Right forelimb (tissue), 1 donor: ENCODE data around the gene KCNQ5.
"Not testable (repeated sequence)": the region's sequence is repeated elsewhere in the genome, so short reads cannot be mapped to it uniquely, and the experiment has no call there.

Experiments used
- DNase-seq: peaks from one replicate; pipeline ENCODE4 v3.0.0-alpha.2; 2018

Gene KCNQ5

GRCh38 chr6:73145690-73146089 is 523.8 kb downstream of the KCNQ5 start:
- no peak for DNase-seq

GRCh38 chr6:73151732-73152131 is 529.9 kb downstream of the KCNQ5 start:
- DNase-seq, result no peak

DNA sequence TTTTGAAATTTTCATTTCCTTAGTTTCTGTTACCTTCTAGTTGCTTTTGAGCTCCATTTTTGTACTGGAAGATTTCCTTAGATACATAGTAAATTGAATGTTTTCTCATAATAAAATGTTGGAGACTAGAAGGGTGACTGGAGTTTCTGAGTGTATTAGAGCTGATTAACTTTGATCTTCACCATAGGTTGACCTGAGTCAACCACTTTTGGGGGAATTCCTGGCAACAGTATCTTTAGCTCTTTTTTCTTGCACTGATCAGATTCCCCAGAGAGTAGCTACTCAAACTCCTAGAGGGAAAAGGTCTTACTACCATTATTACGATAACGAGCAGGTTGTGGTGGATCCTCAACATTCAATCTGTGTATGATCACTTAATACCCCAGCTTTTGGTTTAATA is 530.7 kb downstream of the KCNQ5 start:
- DNase-seq, result no peak

DNA sequence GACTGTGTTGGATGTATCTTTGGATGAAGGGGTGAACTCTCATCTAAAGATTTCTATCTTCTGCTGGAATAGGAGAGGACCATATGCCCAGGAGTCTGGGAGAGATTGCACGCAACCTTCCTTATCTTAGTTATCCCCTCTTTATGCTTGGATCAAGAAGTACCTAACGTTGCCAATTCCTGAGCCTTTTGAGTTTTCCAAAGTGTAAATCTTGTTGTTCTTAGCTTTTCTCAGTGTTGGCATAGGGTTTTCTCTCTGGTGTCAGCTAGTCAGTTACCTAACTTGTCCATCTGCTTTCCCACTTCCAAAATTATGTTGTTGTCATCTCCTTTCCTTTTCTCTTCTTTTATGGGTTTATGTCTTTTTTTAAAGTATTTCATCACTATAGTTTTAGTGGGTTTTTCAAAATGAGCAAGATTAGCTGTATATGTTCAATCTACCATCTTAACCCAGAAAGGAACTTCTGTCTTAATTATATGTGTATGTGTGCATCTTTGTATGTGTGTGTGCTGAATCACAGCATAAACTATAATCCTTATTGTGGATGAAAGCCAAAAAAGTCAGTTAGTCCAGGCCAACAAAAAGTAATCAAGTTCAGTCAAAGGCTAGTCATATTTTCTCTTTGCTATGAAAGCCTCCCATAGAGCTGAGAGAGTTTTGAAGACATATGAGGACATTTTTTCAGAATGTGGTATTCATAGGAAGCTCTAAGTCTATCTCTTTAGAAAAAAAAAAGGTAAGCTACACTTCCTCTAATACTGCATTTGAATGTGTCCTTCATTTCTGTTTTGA is 531.3 kb downstream of the KCNQ5 start:
- DNase-seq, result no peak

GRCh38 chr6:73156793-73157767 is 535.2 kb downstream of the KCNQ5 start:
- DNase-seq, result no peak

DNA sequence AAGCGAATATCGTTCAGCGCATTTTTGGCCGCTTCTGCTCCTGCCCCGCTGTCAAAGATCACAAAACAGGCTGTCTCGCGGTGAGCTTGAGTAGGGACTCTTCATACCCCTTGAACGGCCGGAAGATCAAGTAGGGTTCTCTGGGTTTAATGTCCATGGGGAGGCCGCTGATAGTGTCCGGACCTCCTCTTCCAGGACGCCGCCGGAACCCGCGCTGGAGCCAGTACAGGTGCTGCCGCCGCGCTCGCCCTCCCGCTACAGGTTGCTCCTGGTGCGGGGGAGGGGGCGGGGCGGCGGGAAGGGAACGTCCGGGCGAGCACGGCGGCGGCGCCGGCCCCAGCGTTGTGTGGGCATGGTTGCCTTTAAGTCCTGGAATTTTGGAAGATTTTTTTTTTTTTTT is 536.0 kb downstream of the KCNQ5 start:
- no peak for DNase-seq

DNA sequence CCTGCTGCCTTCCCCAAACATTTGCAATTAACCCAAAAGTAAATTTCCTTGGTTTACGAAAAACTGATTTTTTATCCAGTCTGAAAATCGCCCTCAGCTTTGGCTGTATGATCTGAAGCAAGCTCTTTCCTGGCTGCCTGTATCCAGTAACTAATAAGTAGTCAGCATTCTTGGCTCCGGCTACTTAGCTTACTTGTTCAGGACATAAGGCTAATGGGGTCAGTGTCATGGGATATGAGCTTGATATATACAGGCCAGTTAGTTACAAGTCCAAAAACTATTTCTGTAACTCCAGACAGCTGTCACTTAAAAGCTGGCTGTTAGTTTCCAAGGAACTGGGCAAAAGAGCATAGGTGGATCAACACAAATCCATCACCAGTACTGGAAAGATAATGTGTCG is 547.2 kb downstream of the KCNQ5 start:
- DNase-seq, result no peak

GRCh38 chr6:73169633-73170032 is 547.8 kb downstream of the KCNQ5 start:
- no peak for DNase-seq

DNA sequence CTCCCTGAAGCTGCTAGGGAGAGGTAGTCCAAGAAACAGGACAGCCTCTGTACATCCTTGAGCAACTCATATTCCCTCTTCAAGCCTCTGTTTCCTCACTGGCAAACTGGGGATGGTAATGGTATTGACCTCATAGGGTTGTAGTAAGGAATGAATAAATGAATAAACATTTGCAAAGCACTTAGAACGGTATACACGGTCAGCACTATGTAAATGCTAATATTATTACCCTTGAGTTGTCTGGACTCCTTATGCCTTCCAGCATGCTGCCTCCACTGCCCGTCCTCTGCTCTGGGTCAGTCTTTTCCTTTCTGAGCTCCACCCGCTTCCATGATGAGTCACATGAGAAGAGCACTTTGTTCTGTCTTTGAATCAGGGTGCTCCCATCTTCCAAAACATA is 552.8 kb downstream of the KCNQ5 start:
- no peak for DNase-seq

DNA sequence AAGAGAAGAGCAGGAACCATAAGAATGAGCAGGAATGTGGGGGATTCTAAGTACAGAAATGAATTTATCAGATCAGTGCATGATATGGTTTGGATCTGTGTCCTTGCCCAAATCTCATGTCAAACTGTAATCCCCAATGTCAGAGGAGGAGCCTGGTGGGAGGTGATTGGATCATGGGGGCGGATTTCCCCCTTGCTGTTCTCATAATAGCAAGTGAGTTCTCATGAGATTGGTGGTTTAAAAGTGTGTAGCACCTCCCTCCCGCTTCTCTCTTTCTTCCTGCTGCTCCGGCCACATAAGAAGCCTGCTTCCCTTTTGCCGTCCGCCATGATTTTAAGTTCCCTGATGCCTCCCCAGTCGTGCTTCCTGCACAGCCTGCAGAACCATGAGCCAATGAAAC is 554.2 kb downstream of the KCNQ5 start:
- DNase-seq, result no peak

- DNase-seq, result no peak
Measured at GRCh38 chr6:73177221-73177944, 555.5 kb downstream of the KCNQ5 start.

DNA sequence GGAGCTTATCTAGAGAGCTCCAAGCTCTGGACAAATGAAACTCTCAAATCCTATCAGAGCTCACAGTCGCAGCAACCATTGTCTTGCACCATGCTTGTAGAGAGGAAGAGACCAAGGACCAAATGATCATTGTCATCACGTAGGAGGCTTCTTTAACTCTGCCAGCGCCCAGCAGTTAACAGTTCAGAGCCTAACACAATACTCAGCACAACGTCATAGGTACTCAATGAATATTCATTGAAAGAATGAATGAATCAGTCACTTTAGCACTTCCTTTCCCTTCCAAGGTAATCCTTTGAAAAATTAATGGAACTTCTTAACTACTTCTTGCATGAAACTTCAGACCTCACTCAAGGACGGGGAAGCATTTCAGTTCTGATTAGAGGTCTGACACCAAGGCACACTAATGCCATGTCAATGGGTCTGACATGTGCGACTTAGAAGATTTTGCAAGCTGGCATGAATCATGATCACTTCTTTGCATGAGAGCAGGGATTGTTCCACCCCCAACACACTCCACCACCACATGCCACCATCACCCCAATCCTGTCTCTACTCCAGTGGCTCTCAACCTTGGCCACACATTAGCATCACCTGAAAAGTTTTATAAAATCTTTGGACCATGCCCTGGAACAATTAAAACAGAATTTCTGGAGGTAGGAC is 558.3 kb downstream of the KCNQ5 start:
- DNase-seq, result no peak

DNA sequence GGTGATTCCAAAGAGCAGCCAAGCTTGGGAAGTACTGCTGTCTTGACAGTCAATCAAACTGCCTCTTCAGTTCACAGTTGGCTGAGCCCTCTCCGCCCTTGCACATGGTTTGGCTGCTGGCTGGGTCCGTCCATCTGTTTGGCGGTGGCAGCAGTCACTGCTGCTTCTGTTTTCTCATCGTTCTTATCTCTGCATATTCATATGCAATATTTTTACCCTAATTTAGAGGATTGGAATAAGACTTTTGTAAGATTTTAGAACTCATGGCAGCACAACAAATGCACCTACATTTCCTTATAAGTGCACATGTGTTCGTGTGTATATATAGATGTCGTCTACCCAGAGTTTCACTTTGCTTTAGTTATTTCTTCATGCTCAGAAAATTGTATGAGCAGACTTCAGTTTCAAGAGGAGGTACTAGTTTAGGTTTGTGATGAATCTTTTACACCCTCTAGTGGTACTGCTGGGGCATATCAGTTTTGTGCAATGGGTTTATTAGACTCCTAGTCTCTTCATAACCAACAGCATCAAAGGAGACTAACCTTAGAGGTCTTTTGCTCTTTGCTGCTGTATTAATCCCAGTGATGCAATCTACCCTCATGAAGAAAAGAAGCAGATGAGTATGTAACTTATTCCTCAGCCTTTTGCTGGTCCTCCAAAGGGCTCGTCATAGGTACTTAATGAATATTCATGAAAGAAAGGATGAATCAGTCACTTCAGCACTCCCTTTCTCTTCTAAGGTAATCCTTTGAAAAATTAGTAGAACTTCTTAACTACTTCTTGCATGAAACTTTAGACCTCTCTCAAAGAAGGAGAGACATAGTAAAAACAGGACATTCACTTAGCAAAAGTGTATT is 559.1 kb downstream of the KCNQ5 start:
- DNase-seq, result no peak

DNA sequence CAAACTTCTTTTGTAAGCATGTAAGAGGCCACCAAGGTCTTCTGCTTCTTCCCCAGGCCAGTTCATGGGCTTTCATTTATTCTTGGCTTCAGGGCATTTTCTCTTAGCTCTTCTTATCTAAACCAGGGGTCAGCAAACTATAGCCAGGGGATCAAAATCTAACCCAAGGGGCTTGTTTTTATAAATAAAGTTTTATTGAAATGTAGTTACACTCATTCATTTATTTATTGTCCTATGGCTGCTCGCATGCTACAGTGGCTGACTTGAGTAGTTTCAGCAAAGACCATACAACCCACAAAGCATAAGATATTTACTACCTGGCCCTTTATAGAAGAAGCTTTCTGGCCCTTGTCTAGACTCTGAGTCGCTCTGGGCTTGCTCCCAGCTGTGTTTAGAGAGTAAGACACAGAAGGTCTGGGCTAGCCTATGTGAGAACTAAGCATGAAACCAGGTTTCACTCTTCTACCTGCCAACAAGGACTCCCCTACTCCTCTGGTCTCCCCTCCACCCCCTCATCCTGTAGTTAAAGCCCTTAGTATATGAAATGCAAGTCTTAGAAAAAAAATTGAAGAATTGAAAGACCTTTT is 560.2 kb downstream of the KCNQ5 start:
- DNase-seq, result no peak

- not testable (repeated sequence) for DNase-seq
Measured at GRCh38 chr6:73193302-73193701, 571.4 kb downstream of the KCNQ5 start.

GRCh38 chr6:73194744-73195143 is 572.9 kb downstream of the KCNQ5 start:
- no peak for DNase-seq

GRCh38 chr6:73200247-73200646 is 578.4 kb downstream of the KCNQ5 start:
- no peak for DNase-seq

- no peak for DNase-seq
Measured at GRCh38 chr6:73200735-73201134, 578.9 kb downstream of the KCNQ5 start.

DNA sequence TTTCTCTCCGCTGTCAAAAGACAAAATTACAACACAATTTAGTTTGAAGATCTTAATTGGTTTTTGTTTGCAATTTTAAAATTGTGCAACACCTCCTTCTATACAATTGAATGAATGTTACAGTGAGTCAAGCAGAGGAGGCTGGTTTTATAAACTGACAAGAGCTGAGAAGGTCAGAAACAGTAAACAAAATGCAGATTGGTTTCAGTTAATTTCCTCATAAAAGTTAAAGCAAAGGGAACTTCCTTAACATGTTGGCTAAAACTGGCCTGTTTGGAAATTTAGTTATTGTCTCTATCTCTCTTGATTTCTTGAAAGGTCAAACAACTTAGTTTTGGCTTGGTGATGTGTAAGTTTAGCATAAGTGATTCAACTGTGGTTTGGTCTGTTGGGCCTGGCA is 581.2 kb downstream of the KCNQ5 start:
- DNase-seq, result no peak

GRCh38 chr6:73204252-73204651 is 582.4 kb downstream of the KCNQ5 start:
- no peak for DNase-seq

DNA sequence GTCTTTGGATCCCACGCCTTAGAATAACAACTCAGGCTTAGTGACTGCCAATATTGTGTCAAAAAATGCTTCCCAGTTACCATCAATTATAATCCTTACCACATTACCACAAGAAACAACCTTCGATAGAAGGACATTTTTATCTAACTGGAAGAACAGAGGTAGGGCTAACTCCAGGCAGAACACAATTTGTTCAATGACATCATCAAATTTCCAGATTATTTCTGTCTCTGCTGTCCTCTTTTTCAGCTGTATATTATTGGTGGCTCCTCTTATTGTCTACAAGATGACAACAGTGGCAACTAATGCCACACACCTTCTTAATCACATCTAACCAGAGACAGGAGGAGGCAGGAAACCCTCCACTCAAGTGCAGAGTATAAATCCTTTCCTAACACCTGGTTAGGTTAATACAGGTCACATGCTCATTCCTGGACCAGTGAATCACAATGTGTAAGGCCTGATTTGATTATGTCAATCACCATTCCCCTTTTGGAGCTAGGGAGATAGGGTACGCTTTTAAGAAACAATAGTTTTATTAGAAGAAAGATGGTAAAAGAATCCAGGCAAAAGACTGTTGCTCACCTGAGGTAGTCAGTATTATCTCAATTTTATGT is 585.5 kb downstream of the KCNQ5 start:
- no peak for DNase-seq
